Nasal cavity respiratory epithelium epithelial cell of viscerocranial mucosa (primary cell): ENCODE measurements around the gene MS4A7. TPM values are rescaled to one million over a fixed set of nuclear protein-coding genes. Genes with fewer than 3 reads are reported as not detected.

Experiments
- total RNA-seq: library from RNA; depleted of rRNA; stranded (reverse); fragments of >200 nt; gene quantifications from 2 replicates; pipeline ENCODE4 v1.2.3, GENCODE V29; 2014

Gene MS4A7, protein sequence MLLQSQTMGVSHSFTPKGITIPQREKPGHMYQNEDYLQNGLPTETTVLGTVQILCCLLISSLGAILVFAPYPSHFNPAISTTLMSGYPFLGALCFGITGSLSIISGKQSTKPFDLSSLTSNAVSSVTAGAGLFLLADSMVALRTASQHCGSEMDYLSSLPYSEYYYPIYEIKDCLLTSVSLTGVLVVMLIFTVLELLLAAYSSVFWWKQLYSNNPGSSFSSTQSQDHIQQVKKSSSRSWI
- total RNA-seq = not detected in 2 replicates

GRCh38 chr11:60378354-60378753 is at the start of gene MS4A7:
TSS of gene MS4A7 (plus strand) at chr11:60378532. CDS start at chr11:60383142, 4,610 bp downstream.

DNA sequence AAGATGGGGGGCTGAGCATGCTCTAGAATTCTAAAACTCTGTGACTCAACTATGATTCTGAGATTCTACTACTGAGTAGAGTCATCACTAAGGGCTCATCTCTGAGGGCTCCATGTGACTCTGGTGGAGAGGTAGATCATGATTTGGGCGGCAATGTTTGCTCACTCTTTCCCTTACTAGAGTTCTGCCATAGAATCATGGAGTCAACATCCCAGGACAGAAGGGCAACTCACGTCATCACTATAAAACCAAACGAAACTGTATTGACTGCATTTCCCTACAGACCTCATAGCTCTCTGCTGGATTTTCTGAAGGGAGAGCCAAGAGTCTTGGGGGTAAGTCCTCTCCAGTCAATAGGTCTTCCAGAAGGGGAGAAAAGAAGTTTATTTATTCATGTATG is 18.1 kb downstream of the MS4A7 start, which contains the start of gene MS4A14:
Gene MS4A14, plus strand, starts transcription at position 78 of the 400 bp plus-strand sequence. Its CDS starts 120 bp downstream, at position 198.

DNA sequence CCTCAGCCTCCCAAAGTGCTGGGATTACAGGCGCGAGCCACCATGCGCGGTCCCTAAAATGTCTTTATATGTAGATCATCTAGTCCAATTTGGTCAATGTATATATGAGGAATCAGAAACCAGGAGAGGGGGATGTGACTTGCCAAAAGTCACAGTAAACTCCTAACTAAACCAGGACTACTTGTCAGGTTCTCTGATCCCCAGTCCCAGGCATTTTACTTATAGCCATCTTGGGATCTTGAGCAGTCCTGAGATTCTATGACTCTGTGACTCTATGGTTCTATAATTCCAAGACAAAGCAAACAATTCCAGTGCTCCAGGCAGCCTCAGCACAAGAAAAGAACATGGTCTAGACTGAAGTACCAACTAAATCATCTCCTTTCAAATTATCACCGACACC is 50.9 kb downstream of the MS4A7 start, which contains the start of gene MS4A5:
Gene MS4A5, plus strand, starts transcription at position 301 of the 400 bp plus-strand sequence. CDS start 103 bp downstream, outside the sequence.

Other genes with a start within 250 kb of the MS4A7 start
- gene MS4A6A, start 195.4 kb upstream of the MS4A7 start, total RNA-seq = not detected in 2 replicates
- gene MS4A4E, start 135.4 kb upstream of the MS4A7 start, total RNA-seq = not detected in 2 replicates
- gene MS4A4A, start 97.9 kb upstream of the MS4A7 start, total RNA-seq = not detected in 2 replicates
- not detected in 2 replicates for gene MS4A6E, start 51.3 kb upstream of the MS4A7 start, total RNA-seq
- not detected in 2 replicates for gene MS4A14, start 17.9 kb downstream of the MS4A7 start, total RNA-seq
- not detected in 2 replicates for gene MS4A5, start 51.0 kb downstream of the MS4A7 start, total RNA-seq
- not detected in 2 replicates for gene MS4A1, start 77.3 kb downstream of the MS4A7 start, total RNA-seq
- gene MS4A12, start 114.2 kb downstream of the MS4A7 start, total RNA-seq = not detected in 2 replicates
- not detected in 2 replicates for gene MS4A13, start 136.9 kb downstream of the MS4A7 start, total RNA-seq